Muscle layer of duodenum (tissue), 2 donors: ENCODE data around the gene PFKL.

Experiments
- H3K27ac ChIP-seq: one replicate; pipeline ENCODE4 v1.7.0; 2013; ENCODE audit warnings: mild to moderate bottlenecking, low read length
- H3K27me3 ChIP-seq: one replicate; pipeline ENCODE4 v1.7.0; 2013; ENCODE audit warnings: low read depth, mild to moderate bottlenecking, control low read depth, low read length
- H3K36me3 ChIP-seq, 2 donors: one replicate each; pipeline ENCODE4 v1.7.0; 2013; ENCODE audit warnings: low read length in 2 of 2, control low read depth in 1 of 2, mild to moderate bottlenecking in 1 of 2; ENCODE audit not compliant: insufficient read depth in 2 of 2, control insufficient read depth in 1 of 2
- H3K4me1 ChIP-seq, 2 donors: one replicate each; pipeline ENCODE4 v1.7.0; 2013; ENCODE audit warnings: low read length in 2 of 2, mild to moderate bottlenecking in 2 of 2, control low read depth in 1 of 2, moderate library complexity in 1 of 2; ENCODE audit not compliant: insufficient read depth in 2 of 2, control insufficient read depth in 1 of 2
- H3K4me3 ChIP-seq, 2 donors: one replicate each; pipeline ENCODE4 v1.7.0; 2013; ENCODE audit warnings: low read length in 2 of 2, low read depth in 1 of 2, mild to moderate bottlenecking in 1 of 2
- H3K9me3 ChIP-seq, 2 donors: one replicate each; pipeline ENCODE4 v1.7.0; 2013; ENCODE audit warnings: low read length in 2 of 2, control low read depth in 1 of 2, mild to moderate bottlenecking in 1 of 2; ENCODE audit not compliant: control insufficient read depth in 1 of 2
- donor health status: healthy.

PFKL gene

DNA sequence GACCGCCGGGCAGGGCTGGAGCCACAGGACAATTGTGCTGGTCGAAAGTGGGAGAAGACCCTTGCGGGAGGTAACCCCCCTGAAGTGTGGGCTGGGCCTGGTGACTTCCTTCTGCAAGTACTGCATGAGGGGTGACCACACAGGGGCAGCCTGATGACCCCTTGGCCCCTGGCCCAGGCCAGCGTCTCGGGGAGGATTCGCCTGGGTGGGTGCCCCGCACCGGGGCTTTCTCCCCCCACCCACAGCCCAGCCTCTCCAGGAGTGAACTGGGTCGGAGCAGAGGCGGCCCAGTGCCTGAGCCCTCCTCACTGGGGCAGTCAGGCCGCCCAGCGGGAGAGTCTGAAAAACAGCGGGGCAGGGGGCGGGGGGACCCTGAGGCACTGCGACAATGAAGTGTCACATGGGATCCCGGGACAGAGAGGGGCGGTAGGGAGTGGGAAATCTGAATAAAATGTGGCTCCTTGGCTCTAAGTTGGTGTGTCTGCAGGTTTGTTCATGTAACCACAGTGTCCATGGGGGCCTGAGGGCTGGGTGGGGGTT, 36.6 kb upstream of the PFKL start:
- Histone ChIP-seq H3K4me3 (no peak overlapping the region), H3K4me1 (no peaks in the 10 kb centered on the region), H3K9me3 (peaks cover 0 to 13% of the 10 kb centered on the region in 2 donors), H3K36me3 (no peaks in the 10 kb centered on the region), H3K27ac (no peak overlapping the region), H3K27me3 (no peaks in the 10 kb centered on the region)

- Histone ChIP-seq H3K9me3 (peaks cover 0 to 13% of the 10 kb centered on the region in 2 donors), H3K4me3 (no peak overlapping the region), H3K4me1 (no peaks in the 10 kb centered on the region), H3K27ac (no peak overlapping the region), H3K36me3 (no peaks in the 10 kb centered on the region), H3K27me3 (no peaks in the 10 kb centered on the region)
Measured at GRCh38 chr21:44263768-44264167, 36.1 kb upstream of the PFKL start.

DNA sequence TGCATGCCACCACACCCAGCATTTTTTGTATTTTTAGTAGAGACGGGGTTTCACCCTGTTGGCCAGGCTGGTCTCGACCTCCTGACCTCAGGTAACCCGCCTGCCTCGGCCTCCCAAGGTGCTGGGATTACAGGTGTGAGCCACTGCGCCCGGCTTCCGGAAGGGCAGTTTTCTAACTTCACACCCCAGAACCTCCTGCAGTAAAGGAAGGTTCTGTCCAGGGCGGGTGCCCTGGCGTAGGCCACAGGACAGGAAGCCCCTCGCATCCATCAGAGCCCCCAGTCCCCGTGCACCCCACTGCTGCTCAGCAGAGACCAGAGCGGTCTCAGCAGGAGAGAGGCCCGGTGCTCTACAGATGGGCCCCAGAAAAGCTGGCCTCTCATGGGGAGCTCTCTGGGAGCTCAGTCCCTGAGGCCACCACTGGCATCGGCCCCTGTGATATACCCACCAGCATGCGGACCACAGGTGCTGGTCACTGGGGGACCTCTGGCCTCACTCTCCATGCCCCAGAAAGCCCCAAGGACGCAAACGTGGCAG, 34.1 kb upstream of the PFKL start:
- no peaks in the 10 kb centered on the region for H3K27me3 ChIP-seq
- H3K4me3 ChIP-seq, result no peak overlapping the region
- no peaks in the 10 kb centered on the region for H3K36me3 ChIP-seq
- no peaks in the 10 kb centered on the region for H3K4me1 ChIP-seq
- no peak overlapping the region for H3K27ac ChIP-seq
- H3K9me3 ChIP-seq, result no peaks in the 10 kb centered on the region

GRCh38 chr21:44267655-44268142, 32.2 kb upstream of the PFKL start:
- Histone ChIP-seq H3K36me3 (no peaks in the 10 kb centered on the region), H3K9me3 (no peaks in the 10 kb centered on the region), H3K27me3 (no peaks in the 10 kb centered on the region), H3K27ac (no peak overlapping the region), H3K4me1 (no peaks in the 10 kb centered on the region), H3K4me3 (no peak overlapping the region)

DNA sequence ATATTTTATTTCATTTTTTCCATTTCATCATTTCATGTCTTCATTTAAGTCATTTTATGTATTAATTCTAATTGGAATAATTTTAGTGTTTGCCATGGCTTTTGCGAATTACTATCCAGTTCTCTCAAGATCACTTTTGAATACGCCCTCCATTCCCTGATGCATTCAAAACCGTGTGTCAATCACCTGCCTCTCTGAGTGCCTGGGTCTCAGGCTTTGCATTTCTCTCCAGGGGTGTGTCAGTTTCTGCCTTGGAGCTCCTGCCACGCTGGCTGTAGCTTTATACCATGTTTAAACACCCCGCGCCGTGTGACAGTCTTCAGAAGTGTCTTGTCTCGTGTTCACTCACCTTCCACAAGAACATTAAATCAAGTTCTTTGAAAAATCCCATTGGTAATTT, 30.8 kb upstream of the PFKL start:
- Histone ChIP-seq H3K36me3 (no peaks in the 10 kb centered on the region), H3K27me3 (no peaks in the 10 kb centered on the region), H3K27ac (no peak overlapping the region)

DNA sequence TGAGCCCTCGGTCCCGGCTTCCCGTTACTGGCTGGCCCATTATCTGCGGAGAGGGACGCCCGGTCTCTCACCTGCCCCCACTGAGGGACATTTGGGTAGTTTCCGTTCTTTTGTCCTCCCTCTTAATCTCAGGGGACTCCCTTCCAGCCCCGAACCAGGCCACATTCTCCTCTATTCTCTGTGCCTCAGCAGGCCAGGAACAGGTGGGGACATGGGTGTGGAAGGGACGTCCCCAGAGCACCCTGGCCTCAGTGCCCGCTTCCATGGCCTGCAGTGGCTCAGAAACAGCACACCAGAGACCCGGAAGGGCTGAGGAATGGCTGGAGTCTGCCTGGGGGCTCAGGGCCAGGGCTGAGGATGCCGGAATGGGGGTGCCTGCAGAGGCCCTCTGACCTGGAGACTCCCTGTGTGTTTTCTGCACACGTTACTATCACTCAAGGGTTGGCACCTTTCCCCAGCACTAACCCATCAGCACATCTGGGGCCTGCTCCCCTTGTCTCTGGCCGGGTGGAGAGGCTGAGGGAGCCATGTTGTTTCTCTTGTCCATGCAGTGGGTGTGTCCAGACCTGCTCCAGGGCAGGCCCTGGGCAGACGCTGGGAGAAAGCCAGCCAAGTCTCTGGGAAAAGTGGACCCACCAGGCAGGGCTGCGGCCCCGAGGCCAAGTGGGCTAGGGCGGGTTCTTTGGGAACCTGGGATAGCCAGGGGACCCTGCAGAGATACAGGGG, 28.1 kb upstream of the PFKL start:
- Histone ChIP-seq H3K27me3 (no peaks in the 10 kb centered on the region), H3K9me3 (no peaks in the 10 kb centered on the region), H3K27ac (no peak overlapping the region), H3K4me3 (no peak overlapping the region), H3K36me3 (no peaks in the 10 kb centered on the region), H3K4me1 (no peaks in the 10 kb centered on the region)

More for the DNA sequence above, 30.8 kb upstream of the PFKL start:
- no peaks in the 10 kb centered on the region for H3K4me1 ChIP-seq
- no peak overlapping the region for H3K4me3 ChIP-seq
- no peaks in the 10 kb centered on the region for H3K9me3 ChIP-seq

DNA sequence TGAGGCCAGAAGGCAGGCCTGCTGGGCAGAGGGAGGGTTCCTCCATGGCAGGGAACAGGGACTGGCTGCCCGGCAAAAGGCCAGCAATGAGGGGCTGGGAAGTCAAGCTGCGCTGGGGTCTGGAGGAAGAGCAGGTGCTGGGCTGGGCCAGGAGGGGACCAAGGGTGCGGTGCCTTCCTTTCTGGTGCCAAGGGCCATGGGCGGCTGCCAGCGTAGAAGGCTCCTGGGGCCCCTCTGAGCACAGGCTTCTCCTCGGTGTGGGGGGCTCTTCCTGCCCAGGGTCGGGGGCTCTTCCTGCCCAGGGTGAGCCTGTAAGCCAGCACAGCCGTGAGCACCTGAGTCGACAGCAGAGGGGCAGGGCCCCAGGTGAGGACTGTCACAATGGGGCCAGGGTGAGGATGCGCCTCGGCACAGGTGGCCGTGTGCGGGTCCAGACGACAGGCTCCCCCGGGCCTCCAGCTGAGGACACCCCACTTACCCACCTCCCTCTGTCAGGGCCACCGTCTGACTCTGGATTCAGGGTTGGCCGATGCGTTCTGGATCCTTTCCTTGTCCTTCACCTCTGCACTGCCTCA, 27.5 kb upstream of the PFKL start:
- Histone ChIP-seq H3K4me3 (no peak overlapping the region), H3K9me3 (no peaks in the 10 kb centered on the region), H3K4me1 (no peaks in the 10 kb centered on the region), H3K27ac (no peak overlapping the region), H3K36me3 (no peaks in the 10 kb centered on the region), H3K27me3 (no peaks in the 10 kb centered on the region)

DNA sequence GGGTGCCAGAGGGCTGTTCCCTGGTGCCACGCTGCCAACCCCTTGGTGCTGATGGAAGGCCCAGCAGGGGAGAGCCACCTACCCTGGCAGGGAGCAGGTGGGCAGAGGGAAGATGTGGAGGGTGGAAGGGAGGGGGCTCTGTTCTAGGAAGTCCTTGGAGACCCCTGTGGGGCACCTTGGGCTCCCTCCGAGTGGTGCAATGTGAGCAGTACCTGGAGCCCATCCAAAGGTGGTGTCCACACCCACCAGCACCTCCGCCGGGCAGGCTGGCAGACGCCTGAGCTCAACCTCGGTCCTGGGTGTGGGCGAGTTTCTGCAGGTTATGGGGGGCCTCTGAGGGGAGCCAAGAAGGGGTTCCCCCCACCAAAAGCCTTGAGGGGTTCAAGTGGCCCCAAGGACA, 26.8 kb upstream of the PFKL start:
- no peaks in the 10 kb centered on the region for H3K27me3 ChIP-seq
- H3K4me1 ChIP-seq, result no peaks in the 10 kb centered on the region
- no peak overlapping the region for H3K27ac ChIP-seq
- H3K36me3 ChIP-seq, result no peaks in the 10 kb centered on the region
- H3K9me3 ChIP-seq, result no peaks in the 10 kb centered on the region
- H3K4me3 ChIP-seq, result no peak overlapping the region

DNA sequence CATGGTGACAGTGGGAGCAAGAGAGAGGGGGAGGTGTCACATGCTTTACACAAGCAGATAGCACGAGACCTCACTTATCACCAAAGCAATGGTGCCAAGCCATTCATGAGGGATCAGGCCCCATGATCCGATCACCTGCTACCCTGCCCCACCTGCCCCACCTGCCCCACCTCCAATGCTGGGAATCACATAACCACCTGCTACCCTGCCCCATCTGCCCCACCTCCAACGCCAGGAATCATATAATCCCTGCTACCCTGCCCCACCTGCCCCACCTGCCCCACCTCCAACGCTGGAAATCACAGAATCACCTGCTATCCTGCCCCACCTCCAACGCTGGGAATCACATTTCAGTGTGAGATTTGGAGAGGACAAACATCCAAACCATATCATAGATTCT, 24.8 kb upstream of the PFKL start:
- no peaks in the 10 kb centered on the region for H3K9me3 ChIP-seq
- no peaks in the 10 kb centered on the region for H3K27me3 ChIP-seq
- H3K36me3 ChIP-seq, result no peaks in the 10 kb centered on the region

DNA sequence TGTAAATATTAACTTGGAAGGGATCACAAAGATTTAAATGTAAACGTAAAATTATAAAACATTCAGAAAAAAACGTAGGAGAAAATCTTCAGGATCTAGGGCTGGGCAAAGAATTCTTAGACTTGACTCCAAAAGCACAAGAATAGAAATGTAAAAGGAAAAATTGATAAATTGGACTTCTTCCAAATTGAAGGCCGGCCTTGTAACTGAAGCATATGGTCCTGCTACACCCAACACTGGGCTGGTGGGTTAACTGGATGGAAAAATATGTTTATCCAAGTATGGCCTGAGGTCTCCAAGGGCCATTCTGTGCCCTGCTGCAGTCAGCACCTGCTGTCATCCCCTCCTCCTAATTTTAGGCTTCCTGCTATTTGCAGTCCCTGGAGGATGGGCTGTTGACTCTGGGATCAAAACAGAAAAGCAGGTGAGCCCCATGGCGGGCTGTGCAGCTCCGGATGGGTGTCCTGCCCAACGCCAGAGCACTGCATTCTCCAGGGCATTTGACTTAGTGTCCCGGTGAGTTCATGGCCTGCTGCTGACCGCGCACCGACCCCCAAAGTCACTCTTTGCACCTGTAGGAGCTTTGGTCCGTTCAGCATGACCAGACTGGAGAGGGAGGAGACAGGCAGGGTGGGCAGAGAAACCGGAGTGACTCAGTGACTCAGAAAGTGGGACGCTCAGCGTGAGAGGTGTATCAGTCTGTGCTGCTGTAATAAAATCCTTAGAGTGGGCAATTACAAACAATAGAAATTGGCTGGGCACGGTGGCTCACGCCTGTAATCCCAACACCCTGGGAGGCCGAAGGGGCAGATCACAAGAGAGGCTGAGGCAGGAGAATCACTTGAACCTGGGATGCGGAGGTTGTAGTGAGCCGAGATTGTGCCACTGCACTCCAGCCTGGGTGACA, 20.2 kb upstream of the PFKL start:
- no peak overlapping the region for H3K4me3 ChIP-seq
- no peaks in the 10 kb centered on the region for H3K27me3 ChIP-seq
- H3K4me1 ChIP-seq, result no peaks in the 10 kb centered on the region
- H3K36me3 ChIP-seq, result no peaks in the 10 kb centered on the region
- no peaks in the 10 kb centered on the region for H3K9me3 ChIP-seq
- H3K27ac ChIP-seq, result no peak overlapping the region

More for the DNA sequence above, 24.8 kb upstream of the PFKL start:
- Histone ChIP-seq H3K27ac (no peak overlapping the region), H3K4me1 (no peaks in the 10 kb centered on the region), H3K4me3 (no peak overlapping the region)

- H3K27me3 ChIP-seq, result no peaks in the 10 kb centered on the region
- peaks cover 0 to 5% of the 10 kb centered on the region in 2 donors for H3K4me1 ChIP-seq
- no peak overlapping the region for H3K27ac ChIP-seq
- no peaks in the 10 kb centered on the region for H3K9me3 ChIP-seq
- no peak overlapping the region for H3K4me3 ChIP-seq
- H3K36me3 ChIP-seq, result no peaks in the 10 kb centered on the region
Measured at GRCh38 chr21:44281801-44282200, 18.1 kb upstream of the PFKL start.
